Uterus (tissue), 4 donors: ENCODE measurements around the gene FN3KRP. TPM values are rescaled to one million over a fixed set of nuclear protein-coding genes. Genes with fewer than 3 reads are reported as not detected.

Source experiments
- DNase-seq, 2 donors: peaks; one replicate each; pipeline ENCODE4 v3.0.0-alpha.2; 2019 to 2020
- H3K27ac ChIP-seq, 2 donors: fragments of 200-600 bp; sonication (generic); 1 replicate in 1 of 2; 2 replicates in 1 of 2; pipeline ENCODE4 v1.5.1; 2016 to 2018
- H3K27me3 ChIP-seq, 2 donors: fragments of 200-600 bp; sonication (generic); one replicate each; pipeline ENCODE4 v1.5.1; 2018 to 2019; ENCODE audit warnings: control low read depth in 1 of 2
- H3K36me3 ChIP-seq, 2 donors: fragments of 200-600 bp; sonication (generic); one replicate each; pipeline ENCODE4 v1.5.1; 2019; ENCODE audit warnings: control low read depth in 1 of 2
- H3K4me1 ChIP-seq, 2 donors: fragments of 200-600 bp; sonication (generic); one replicate each; pipeline ENCODE4 v1.5.1; 2018 to 2019; ENCODE audit warnings: control low read depth in 1 of 2
- H3K4me3 ChIP-seq, 2 donors: fragments of 200-600 bp; sonication (generic); 1 replicate in 1 of 2; 2 replicates in 1 of 2; pipeline ENCODE4 v1.5.1; 2018 to 2019; ENCODE audit warnings: mild to moderate bottlenecking in 1 of 2
- H3K9me3 ChIP-seq, 2 donors: fragments of 200-600 bp; sonication (generic); one replicate each; pipeline ENCODE4 v1.5.1; 2019; ENCODE audit warnings: control low read depth in 1 of 2
- CTCF ChIP-seq, 4 experiments: fragments of 200-600 bp in 2 of 4; fragments of 450-650 bp in 2 of 4; sonication (generic) in 2 of 4; IDR thresholded peaks; one replicate each; pipeline ENCODE4 v1.5.1; 2016 to 2019; ENCODE audit warnings: antibody characterized with exemption in 4 of 4, mild to moderate bottlenecking in 2 of 4, moderate library complexity in 1 of 4
- POLR2A ChIP-seq, 2 donors: fragments of 450-650 bp; IDR thresholded peaks; one replicate each; pipeline ENCODE4 v1.6.1; 2016; ENCODE audit warnings: antibody characterized with exemption in 2 of 2, mild to moderate bottlenecking in 1 of 2, moderate library complexity in 1 of 2
- intact Hi-C: fragments of 100-400 bp; cut with DNase I; formaldehyde crosslinking; loops from one replicate; pipeline ENCODE4 v1.15.1; 2023; ENCODE audit warnings: low total_unique reads
- total RNA-seq, 4 donors: library from RNA; depleted of rRNA in 3 of 4; stranded (reverse); fragments of >200 nt in 3 of 4; gene quantifications; one replicate each; pipeline versions ENCODE4 v1.1.0 to v1.2.4, GENCODE V29; 2014 to 2023
- donor health status: DM: yes; HTN: yes; CAD: no.

The FN3KRP gene
- total RNA-seq, 4 donors from 2014 or later = 1.2 to 97.6 (median 32.7) TPM

GRCh38 chr17:82677353-82677925 lies 39.1 kb upstream of the FN3KRP start:
- DNase-seq = no peak
- no peak overlapping the region for H3K4me3 ChIP-seq

GRCh38 chr17:82678265-82678891 lies 38.1 kb upstream of the FN3KRP start:
- intact Hi-C loops = no loop called here
- Histone ChIP-seq H3K27ac (no peak overlapping the region), H3K4me1 (no peaks in the 10 kb centered on the region), H3K27me3 (no peaks in the 10 kb centered on the region), H3K9me3 (no peaks in the 10 kb centered on the region), H3K36me3 (no peaks in the 10 kb centered on the region), H3K4me3 (no peak overlapping the region)
- TF ChIP-seq POLR2A (IDR thresholded peaks at IDR 0.05) (no peak), CTCF (IDR thresholded peaks at IDR 0.05) (no peak)
- no peak for DNase-seq

More at GRCh38 chr17:82677353-82677925, 39.1 kb upstream of the FN3KRP start:
- no peak overlapping the region for H3K27ac ChIP-seq
- H3K27me3 ChIP-seq = no peaks in the 10 kb centered on the region
- intact Hi-C loops = no loop called here
- no peaks in the 10 kb centered on the region for H3K9me3 ChIP-seq
- no peaks in the 10 kb centered on the region for H3K36me3 ChIP-seq
- TF ChIP-seq POLR2A (IDR thresholded peaks at IDR 0.05) = no peak
- TF ChIP-seq CTCF (IDR thresholded peaks at IDR 0.05) = no peak
- no peaks in the 10 kb centered on the region for H3K4me1 ChIP-seq

- H3K27me3 ChIP-seq = no peaks in the 10 kb centered on the region
- no peak overlapping the region for H3K27ac ChIP-seq
- DNase-seq = no peak
- no peak overlapping the region for H3K4me3 ChIP-seq
- H3K4me1 ChIP-seq = no peaks in the 10 kb centered on the region
- intact Hi-C loops = no loop called here
- no peaks in the 10 kb centered on the region for H3K9me3 ChIP-seq
- TF ChIP-seq CTCF (IDR thresholded peaks at IDR 0.05) = no peak
- H3K36me3 ChIP-seq = no peaks in the 10 kb centered on the region
Measured at GRCh38 chr17:82679586-82680465, 36.7 kb upstream of the FN3KRP start.

- Histone ChIP-seq H3K4me1 (no peaks in the 10 kb centered on the region), H3K27me3 (no peaks in the 10 kb centered on the region), H3K4me3 (no peak overlapping the region), H3K9me3 (no peaks in the 10 kb centered on the region), H3K27ac (no peak overlapping the region), H3K36me3 (no peaks in the 10 kb centered on the region)
- DNase-seq = no peak
- intact Hi-C loops = no loop called here
- TF ChIP-seq POLR2A (IDR thresholded peaks at IDR 0.05) = no peak
- TF ChIP-seq CTCF (IDR thresholded peaks at IDR 0.05) = no peak
Measured at GRCh38 chr17:82681547-82681946, 35.0 kb upstream of the FN3KRP start.

- Histone ChIP-seq H3K27ac (no peak overlapping the region), H3K4me1 (no peaks in the 10 kb centered on the region), H3K27me3 (no peaks in the 10 kb centered on the region), H3K4me3 (no peak overlapping the region), H3K36me3 (no peaks in the 10 kb centered on the region), H3K9me3 (no peaks in the 10 kb centered on the region)
- no peak for TF ChIP-seq POLR2A (IDR thresholded peaks at IDR 0.05)
- no peak for TF ChIP-seq CTCF (IDR thresholded peaks at IDR 0.05)
- DNase-seq = no peak
- intact Hi-C loops = no loop called here
Measured at GRCh38 chr17:82683534-82683933, 33.0 kb upstream of the FN3KRP start.
